GM12865 (cell line): Measurements from ENCODE around the gene DCDC2.

Experiments
- DNase-seq: peaks from one replicate; pipeline ENCODE4 v3.0.0; 2010; ENCODE audit warnings: low read depth
- H3K4me3 ChIP-seq: 2 replicates; pipeline ENCODE4 v1.5.1; 2011; ENCODE audit warnings: mild to moderate bottlenecking, low read depth, low read length, control low read depth
- TF ChIP-seq, protein P1 (sequence below): IDR thresholded peaks from 2 replicates; pipeline ENCODE4 v1.5.1; 2011; ENCODE audit warnings: low read length, control low read depth, low read depth, inconsistent platforms; ENCODE audit not compliant: insufficient read depth; ENCODE audit errors: missing control alignments

The DCDC2 gene

DNA sequence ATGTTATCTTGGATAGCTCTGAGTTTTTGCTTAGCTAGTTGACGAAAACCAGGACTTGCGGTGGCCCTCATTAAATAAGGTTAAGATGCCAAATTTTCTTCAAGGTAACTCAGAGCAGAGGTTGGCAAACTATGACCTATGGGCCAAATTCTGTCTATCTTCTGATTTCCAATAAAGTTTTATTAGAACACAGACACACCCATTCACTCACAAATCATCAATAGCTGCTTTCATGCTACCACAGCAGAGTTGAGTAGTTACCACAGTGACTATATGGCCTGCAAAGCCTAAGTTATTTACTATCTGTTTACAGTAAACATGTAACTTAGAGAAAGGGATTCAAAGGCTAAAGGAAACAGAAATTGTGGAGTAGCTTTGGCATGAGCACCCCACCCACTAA lies 23.6 kb downstream of the DCDC2 start:
- TF ChIP-seq, protein P1, sequence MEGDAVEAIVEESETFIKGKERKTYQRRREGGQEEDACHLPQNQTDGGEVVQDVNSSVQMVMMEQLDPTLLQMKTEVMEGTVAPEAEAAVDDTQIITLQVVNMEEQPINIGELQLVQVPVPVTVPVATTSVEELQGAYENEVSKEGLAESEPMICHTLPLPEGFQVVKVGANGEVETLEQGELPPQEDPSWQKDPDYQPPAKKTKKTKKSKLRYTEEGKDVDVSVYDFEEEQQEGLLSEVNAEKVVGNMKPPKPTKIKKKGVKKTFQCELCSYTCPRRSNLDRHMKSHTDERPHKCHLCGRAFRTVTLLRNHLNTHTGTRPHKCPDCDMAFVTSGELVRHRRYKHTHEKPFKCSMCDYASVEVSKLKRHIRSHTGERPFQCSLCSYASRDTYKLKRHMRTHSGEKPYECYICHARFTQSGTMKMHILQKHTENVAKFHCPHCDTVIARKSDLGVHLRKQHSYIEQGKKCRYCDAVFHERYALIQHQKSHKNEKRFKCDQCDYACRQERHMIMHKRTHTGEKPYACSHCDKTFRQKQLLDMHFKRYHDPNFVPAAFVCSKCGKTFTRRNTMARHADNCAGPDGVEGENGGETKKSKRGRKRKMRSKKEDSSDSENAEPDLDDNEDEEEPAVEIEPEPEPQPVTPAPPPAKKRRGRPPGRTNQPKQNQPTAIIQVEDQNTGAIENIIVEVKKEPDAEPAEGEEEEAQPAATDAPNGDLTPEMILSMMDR = no peak
- H3K4me3 ChIP-seq = no peak overlapping the region
- DNase-seq = no peak

DNA sequence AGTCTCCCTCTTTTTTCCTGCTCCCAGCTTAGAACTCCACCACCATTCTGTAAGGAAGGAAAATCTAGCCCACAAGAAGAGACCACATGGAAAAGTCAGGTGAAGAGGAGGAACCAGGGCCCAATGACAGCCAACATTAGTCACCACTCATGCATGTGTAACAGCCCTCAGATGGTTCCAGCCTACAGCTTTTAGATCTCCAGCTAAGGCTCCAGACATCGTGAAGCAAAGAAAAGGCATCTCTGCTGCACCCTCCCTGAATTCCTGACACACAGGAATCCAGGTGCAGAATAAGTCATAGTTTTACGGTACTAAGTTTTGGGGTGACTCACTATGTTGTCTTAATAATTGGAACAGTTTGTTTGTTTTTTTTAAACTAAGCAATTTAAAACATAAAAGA lies 25.5 kb downstream of the DCDC2 start:
- DNase-seq = no peak
- TF ChIP-seq, protein P1 = no peak
- H3K4me3 ChIP-seq = no peak overlapping the region

GRCh38 chr6:24330137-24330732 lies 27.6 kb downstream of the DCDC2 start:
- no peak overlapping the region for H3K4me3 ChIP-seq
- peak; percentile 1 for DNase-seq
- TF ChIP-seq, protein P1 = no peak

DNA sequence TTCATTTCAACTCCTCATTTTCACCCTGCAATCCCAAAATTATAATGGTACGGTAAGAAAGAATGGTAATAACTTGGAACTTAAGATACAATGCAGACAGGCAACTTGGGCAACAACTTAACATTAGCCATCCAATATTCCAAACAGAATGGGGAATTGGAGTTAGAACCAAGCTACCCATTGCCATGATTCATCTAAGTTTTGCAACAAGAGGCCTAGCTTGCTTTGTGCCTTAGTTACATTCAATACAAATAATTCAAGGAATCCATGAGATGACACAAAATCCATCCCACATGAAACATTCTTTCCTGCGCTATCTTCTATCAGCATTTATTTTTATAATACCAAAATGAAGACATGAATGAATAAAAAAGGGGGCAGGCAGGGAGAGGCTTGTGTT lies 28.4 kb downstream of the DCDC2 start:
- no peak for DNase-seq
- TF ChIP-seq, protein P1 = no peak
- H3K4me3 ChIP-seq = no peak overlapping the region

DNA sequence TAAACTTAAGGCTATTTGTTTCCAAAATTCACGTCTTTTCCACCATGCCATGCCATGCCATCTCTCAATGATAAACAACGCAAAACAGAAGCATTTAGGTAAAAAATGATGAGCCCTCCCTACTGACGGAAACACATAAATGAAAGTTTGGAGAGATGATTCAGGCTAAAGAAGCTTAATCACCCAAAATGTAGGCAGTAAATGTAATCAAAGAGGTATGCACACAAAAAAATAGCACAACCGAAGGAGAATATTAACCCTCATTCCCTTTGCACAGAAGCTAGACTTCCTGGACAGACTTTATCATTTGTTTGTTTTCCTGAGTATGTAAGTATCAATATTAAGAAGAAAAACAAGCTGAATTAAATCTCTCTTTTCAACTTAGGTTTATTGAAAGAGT lies 28.8 kb downstream of the DCDC2 start:
- TF ChIP-seq, protein P1 = no peak
- DNase-seq = no peak

DNA sequence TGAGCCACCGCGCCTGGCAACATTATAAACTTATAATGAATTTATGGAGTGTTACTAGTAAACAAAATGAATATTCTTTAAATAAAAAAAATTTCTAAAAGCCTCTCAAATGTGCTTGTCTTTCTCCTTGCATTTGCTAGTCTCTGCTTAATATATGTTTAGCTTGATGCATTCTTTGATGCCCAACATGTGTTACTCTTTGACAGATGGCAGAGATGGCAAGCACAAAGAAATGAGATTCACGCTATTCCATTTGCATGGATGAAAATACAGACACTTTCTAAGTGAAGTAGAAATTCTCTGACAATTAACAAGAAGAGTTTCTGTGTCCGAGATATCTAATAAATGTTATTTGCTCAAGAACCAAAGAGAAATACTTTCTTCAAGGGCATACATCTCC lies 30.1 kb downstream of the DCDC2 start:
- no peak for DNase-seq
- TF ChIP-seq, protein P1 = no peak
- H3K4me3 ChIP-seq = no peak overlapping the region

More for the DNA sequence above, 28.8 kb downstream of the DCDC2 start:
- H3K4me3 ChIP-seq = no peak overlapping the region

- TF ChIP-seq, protein P1 = no peak
- DNase-seq = no peak
Measured at GRCh38 chr6:24325978-24326377, 31.9 kb downstream of the DCDC2 start.

More at GRCh38 chr6:24325978-24326377, 31.9 kb downstream of the DCDC2 start:
- H3K4me3 ChIP-seq = no peak overlapping the region
